HG02610 (cell line): ENCODE results near the gene MYEOV.

Experiments
- ATAC-seq: cut with Tn5 transposase; IDR thresholded peaks from one replicate; pipeline ENCODE4 v1.9.1; 2021; ENCODE audit warnings: mild to moderate bottlenecking, moderate library complexity; ENCODE audit not compliant: unreplicated experiment

MYEOV gene

DNA sequence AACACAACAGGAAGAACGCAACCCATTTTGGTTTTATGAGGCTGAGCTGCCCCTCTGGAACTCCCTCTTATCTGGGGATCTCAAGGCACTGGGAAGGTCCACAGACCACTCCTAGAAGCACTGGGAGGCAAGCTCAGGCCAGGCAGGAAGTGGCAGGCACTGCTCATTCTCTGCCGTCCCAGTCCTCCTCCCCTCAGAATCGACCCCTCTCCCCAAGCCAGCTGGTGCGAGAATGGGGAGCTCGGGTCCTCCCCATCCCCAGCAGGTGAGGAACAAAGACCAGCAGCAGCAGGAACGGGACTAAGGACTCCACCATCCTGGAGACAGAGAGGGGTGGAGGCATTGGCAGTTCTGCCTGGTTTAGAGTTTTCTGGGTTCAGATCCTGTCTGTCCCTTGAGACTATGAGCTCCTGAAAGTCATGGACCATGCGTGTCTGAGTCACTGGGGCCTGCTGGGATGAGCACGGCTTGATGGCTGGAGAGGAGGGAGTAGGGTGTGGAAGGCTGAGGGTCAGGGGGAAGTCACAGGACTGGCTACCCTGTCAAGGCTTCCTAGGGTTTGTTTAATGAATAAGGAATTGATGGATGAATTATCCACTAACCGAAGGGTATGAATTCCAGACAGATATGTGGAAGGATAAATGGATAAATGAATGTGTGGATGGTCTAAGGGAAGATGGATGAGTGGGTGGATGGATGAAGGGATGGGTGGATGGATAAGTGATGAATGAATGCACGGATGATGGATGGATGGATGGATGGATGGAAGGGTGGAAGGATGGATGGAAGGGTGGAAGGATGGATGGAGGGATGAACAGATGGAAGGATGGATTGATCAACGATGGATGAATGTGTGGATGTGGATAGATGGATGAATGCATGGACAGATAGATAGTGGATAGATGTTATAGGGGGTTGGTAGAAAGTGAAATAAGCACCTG is 6.4 kb downstream of the MYEOV start:
- ATAC-seq = no peak

DNA sequence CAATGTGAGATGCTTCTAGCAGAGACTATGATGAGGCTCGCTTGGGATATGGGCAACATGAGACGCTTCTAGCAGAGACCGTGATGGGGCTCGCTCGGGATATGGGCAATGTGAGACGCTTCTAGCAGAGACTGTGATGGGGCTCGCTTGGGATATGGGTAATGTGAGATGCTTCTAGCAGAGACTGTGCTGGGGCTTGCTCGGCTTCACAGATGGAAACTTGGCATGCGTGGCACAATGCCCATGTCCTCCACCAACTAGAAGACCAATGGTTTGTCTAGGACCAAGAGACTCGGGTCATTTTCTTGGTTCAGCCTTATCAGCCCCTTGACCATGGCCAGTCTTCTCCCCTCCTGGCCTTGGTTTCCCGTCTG is 7.1 kb downstream of the MYEOV start:
- no peak for ATAC-seq

DNA sequence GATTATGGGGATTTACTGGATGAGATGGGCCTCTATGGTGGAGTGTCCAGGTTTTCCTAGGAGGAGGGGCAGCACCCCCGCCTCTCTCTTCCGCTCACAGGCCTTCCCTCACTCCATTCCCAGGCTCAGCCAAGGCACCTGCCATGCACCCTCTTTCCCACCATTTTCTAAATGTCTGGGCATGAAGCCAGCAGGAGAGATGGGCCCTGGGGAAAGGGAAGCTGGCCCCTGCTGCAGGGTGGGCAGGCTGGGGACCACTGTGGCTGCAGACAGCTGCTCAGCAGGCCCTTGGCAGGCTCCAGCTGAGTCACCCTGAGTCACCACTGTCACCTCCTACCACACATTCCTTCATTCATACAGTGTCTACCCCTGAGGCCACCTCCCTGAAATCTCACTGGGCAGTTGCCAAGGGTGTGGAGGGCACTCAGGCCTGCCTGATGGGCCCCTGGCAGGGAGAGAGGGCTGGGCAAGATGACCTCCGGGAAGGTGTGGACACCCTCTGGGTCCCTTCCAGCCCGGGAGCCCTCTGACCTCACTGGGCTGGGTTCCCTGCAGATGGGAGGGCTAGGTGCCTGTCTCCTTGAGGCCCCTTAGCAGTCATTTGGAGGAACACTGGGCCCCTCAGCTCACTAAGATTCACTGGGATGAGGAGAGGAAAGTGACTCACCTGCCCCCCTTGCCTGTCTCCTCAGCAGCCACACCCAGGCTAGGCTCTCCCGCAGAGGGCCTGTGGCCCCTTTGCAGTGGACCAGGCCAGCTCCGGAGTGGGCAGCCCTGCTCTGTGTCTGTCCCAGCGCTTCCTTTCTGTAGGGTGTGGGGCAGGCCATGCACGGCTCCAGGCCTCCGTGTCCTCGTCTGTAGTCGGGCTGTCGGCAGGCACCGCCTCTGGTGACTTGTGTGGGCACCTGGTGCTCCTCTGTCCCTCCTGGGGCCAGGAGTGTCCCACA is 7.8 kb downstream of the MYEOV start:
- no peak for ATAC-seq

DNA sequence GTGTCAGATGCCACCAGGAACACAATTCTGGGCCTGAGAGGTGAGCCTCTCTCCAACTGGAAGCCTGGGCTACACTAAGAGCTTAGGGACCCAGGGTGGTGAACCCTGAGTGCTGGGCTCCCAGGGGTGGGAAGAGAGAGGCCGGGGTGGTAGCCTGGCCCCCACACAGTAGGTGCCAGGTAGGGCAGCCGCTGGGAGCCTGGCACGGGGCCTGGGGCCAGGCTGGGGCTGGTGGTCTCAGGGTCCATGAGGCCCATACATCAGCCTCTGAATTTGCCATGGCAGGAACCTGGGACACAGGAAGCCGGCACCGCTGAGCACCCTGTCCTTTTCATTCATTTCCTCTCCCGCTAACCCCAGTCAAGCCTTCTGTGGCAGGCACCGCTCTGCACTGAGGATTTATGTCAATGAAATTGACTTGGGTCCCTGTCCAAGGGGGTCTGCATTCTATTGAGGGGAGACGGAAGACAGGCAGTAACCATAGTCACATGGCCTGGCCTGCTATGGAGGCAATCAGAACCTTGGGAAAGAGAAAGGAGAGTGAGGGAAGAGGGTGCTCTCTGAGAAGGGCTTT is 8.6 kb downstream of the MYEOV start:
- ATAC-seq = no peak

- no peak for ATAC-seq
Observed at GRCh38 chr11:69303427-69303826, 9.5 kb downstream of the MYEOV start.

DNA sequence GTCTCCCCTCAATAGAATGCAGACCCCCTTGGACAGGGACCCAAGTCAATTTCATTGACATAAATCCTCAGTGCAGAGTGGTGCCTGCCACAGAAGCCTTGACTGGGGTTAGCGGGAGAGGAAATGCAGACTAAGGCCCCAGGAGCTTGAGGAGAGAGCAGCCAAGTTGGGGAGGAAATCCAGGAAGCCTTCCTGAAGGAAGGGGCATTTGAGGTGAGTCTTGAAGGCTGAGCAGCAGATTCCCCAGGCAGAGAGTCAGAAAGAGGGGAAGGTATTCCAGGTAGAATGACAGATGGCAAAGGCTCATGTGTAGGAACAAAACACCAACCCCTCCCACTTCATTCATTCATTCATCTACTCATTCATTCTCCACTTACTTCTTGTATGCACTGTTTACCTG is 10.3 kb downstream of the MYEOV start:
- ATAC-seq = no peak

GRCh38 chr11:69304686-69305085 is 10.7 kb downstream of the MYEOV start:
- no peak for ATAC-seq

GRCh38 chr11:69305885-69306540 is 12.1 kb downstream of the MYEOV start:
- no peak for ATAC-seq

GRCh38 chr11:69306821-69307220 is 12.9 kb downstream of the MYEOV start:
- ATAC-seq = no peak

DNA sequence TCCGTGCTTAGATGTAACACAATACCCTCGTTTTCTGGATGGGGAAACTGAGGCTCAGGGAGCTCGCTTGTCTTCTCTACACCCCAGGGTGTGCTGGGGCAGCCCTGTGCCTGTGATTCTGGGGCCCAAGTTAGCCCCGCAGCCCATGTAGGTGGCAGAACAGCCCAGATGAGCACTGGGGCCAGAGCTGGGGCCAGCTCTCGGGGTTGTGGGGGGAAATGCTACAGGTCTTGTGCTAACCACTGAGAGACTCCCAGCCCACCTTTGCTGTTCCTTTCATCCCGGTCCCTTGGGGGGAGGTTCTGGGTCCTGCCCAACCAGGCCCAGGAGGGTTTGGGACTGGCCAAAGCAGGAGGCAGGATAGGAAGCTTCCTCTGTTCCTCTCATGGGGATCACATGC is 13.5 kb downstream of the MYEOV start:
- ATAC-seq = no peak

DNA sequence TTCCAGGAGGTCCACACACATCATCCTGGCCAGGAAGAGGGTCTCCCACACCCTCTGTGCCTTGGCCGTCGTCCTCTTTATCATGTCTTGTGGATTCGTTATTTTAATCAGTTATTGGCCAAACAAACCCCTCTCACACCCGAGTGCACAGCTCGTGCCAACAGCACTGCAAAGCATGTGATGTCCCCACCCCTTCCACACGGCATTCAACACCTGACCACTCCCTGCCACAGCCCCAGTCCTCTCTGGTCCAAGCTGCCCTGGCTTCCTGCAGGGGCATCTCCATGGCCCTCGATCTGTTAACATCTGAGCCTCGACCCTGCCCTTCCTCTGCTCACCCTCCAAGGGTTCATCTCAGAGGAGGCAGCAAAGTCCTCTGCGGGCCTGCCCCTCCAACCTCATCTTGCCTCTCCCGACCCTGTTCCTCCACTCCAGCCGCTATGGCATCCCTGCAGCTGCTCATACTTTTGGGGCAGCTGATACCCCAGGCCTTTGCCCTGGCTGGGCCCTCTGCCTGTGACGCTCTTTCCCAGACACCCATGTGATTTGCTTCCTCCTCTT is 14.0 kb downstream of the MYEOV start:
- no peak for ATAC-seq

DNA sequence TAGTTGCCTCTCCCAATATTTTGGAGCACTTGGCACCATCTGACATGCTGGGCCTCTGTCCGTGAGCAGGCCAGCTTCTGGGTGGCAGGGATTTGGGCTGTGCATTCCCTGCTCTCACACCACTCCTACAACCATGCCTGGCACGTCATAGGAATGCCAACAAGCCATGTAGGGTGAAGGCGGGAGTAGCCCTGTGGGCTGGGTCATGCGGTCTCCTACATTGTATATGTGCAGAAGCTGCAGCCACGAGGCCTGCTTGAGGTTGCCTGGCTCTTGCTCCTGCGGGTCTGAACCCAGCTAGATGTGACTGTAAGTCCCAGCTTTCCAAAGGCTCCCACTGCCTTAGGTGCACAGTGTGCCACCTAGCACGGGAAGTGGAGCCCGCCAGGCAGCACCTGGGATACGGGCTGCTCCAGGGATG is 14.5 kb downstream of the MYEOV start:
- ATAC-seq = no peak

GRCh38 chr11:69308936-69309615 is 15.1 kb downstream of the MYEOV start:
- no peak for ATAC-seq

DNA sequence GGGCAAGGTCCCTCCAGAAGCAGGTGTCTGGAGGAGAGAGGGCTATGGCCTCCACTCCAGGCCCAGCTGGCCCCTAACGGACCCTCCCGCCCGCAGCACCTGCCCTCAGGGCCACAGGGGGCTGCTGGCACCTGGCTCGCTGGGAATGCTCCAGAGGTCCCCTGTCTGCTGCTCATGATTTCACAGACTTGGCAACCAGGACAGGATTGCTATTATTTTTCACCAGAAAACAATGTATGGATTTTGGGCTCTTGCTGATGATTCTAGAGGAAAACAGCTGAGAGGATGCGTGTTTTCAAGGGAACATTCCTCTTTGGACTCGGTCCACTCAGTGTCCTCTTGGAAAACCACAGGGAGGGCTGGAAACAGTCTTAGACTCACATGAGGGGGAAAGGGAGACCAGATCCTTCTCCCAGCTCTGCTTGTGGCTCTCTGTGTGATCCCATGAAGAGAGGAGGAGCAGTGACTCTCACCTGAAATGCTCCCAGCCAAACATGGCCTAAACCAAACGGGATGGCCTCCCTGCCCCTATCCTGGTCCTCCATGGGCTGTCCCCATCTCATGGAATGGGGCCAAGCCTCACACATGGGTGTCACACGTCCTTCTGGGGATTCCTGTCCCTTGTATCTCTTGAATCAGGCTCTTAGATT is 15.8 kb downstream of the MYEOV start:
- no peak for ATAC-seq

GRCh38 chr11:69310351-69310750 is 16.4 kb downstream of the MYEOV start:
- no peak for ATAC-seq

- ATAC-seq = no peak
Observed at GRCh38 chr11:69310934-69311766, 17.2 kb downstream of the MYEOV start.

GRCh38 chr11:69311767-69312385 is 17.9 kb downstream of the MYEOV start:
- ATAC-seq = no peak
